Keratinocyte (primary cell): ENCODE measurements around the gene ADSS2.

Experiments
- EZH2 ChIP-seq: IDR thresholded peaks from one replicate; pipeline ENCODE4 v1.6.1; 2012; ENCODE audit warnings: inconsistent platforms, mild to moderate bottlenecking, low read length, moderate library complexity
- TF ChIP-seq, protein P1 (sequence below), 3 experiments: IDR thresholded peaks in 1 of 3; conservative IDR thresholded peaks in 1 of 3; optimal IDR thresholded peaks in 1 of 3; 2 replicates in 2 of 3; 3 replicates in 1 of 3; pipeline versions ENCODE3 to v1.5.1; 2011; ENCODE audit warnings: low read length in 3 of 3, mild to moderate bottlenecking in 3 of 3, moderate library complexity in 2 of 3, control low read depth in 1 of 3, inconsistent platforms in 1 of 3; ENCODE audit not compliant: insufficient read depth in 2 of 3; ENCODE audit errors: extremely low read depth in 1 of 3

- TF ChIP-seq, protein P1, sequence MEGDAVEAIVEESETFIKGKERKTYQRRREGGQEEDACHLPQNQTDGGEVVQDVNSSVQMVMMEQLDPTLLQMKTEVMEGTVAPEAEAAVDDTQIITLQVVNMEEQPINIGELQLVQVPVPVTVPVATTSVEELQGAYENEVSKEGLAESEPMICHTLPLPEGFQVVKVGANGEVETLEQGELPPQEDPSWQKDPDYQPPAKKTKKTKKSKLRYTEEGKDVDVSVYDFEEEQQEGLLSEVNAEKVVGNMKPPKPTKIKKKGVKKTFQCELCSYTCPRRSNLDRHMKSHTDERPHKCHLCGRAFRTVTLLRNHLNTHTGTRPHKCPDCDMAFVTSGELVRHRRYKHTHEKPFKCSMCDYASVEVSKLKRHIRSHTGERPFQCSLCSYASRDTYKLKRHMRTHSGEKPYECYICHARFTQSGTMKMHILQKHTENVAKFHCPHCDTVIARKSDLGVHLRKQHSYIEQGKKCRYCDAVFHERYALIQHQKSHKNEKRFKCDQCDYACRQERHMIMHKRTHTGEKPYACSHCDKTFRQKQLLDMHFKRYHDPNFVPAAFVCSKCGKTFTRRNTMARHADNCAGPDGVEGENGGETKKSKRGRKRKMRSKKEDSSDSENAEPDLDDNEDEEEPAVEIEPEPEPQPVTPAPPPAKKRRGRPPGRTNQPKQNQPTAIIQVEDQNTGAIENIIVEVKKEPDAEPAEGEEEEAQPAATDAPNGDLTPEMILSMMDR (optimal IDR thresholded peaks at IDR 0.05 in 1 of 3, IDR thresholded peaks at IDR 0.05 in 1 of 3, conservative IDR thresholded peaks at IDR 0.05 in 1 of 3; ENCODE audit: extremely low read depth in 1 of 3, insufficient read depth in 2 of 3, low read length in 3 of 3), result no peak
- no peak for TF ChIP-seq EZH2
Measured at GRCh38 chr1:244412176-244412575, 39.5 kb downstream of the ADSS2 start.
